Progenitor cell of endocrine pancreas (in vitro differentiated cells): ENCODE measurements around the gene SOS2. TPM values are rescaled to one million over a fixed set of nuclear protein-coding genes. Genes with fewer than 3 reads are reported as not detected.
A peak's percentile ranks its signal among the peaks of the same experiment; 100 is the strongest.

Experiments
- DNase-seq: peaks from one replicate; pipeline ENCODE4 v3.0.0; 2021; ENCODE audit warnings: low spot score; ENCODE audit not compliant: unreplicated experiment
- H3K27ac Mint-ChIP-seq: 2 replicates; pipeline ENCODE4 v1.8.0; 2021; ENCODE audit warnings: mild to moderate bottlenecking, moderate library complexity, mixed read lengths
- H3K27me3 Mint-ChIP-seq: 2 replicates; pipeline ENCODE4 v1.8.0; 2021; ENCODE audit warnings: mixed read lengths
- H3K36me3 Mint-ChIP-seq: 2 replicates; pipeline ENCODE4 v1.8.0; 2022; ENCODE audit warnings: mixed read lengths; ENCODE audit not compliant: insufficient read depth
- H3K4me1 Mint-ChIP-seq: 2 replicates; pipeline ENCODE4 v1.8.0; 2021; ENCODE audit warnings: low read depth, mixed read lengths
- H3K4me3 Mint-ChIP-seq: 2 replicates; pipeline ENCODE4 v1.8.0; 2021; ENCODE audit warnings: low read depth, mild to moderate bottlenecking, moderate library complexity, mixed read lengths
- H3K9me3 Mint-ChIP-seq: 2 replicates; pipeline ENCODE4 v1.8.0; 2021; ENCODE audit warnings: low read depth, mixed read lengths
- total RNA-seq: library from RNA; stranded (reverse); gene quantifications from 2 replicates; pipeline ENCODE4 v1.2.1, GENCODE V29; 2021
- TF ChIP-seq, protein P1 (sequence below): fragments of 200-600 bp; sonication (generic); IDR thresholded peaks from one replicate; pipeline ENCODE4 v1.5.0; 2021; ENCODE audit warnings: antibody characterized with exemption, mild to moderate bottlenecking; ENCODE audit not compliant: unreplicated experiment

SOS2 gene
- total RNA-seq, 1 donor from 2014 or later: 35.7 TPM

GRCh38 chr14:50072395-50072794 is 159.0 kb downstream of the SOS2 start:
- no peak for DNase-seq
- H3K36me3 Mint-ChIP-seq: peaks cover 8% of the 10 kb centered on the region
- peaks cover 3% of the 10 kb centered on the region for H3K4me1 Mint-ChIP-seq
- TF ChIP-seq, protein P1, sequence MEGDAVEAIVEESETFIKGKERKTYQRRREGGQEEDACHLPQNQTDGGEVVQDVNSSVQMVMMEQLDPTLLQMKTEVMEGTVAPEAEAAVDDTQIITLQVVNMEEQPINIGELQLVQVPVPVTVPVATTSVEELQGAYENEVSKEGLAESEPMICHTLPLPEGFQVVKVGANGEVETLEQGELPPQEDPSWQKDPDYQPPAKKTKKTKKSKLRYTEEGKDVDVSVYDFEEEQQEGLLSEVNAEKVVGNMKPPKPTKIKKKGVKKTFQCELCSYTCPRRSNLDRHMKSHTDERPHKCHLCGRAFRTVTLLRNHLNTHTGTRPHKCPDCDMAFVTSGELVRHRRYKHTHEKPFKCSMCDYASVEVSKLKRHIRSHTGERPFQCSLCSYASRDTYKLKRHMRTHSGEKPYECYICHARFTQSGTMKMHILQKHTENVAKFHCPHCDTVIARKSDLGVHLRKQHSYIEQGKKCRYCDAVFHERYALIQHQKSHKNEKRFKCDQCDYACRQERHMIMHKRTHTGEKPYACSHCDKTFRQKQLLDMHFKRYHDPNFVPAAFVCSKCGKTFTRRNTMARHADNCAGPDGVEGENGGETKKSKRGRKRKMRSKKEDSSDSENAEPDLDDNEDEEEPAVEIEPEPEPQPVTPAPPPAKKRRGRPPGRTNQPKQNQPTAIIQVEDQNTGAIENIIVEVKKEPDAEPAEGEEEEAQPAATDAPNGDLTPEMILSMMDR: no peak
- H3K27ac Mint-ChIP-seq: no peak overlapping the region
- H3K4me3 Mint-ChIP-seq: no peak overlapping the region
- peaks cover 11% of the 10 kb centered on the region for H3K9me3 Mint-ChIP-seq
- H3K27me3 Mint-ChIP-seq: no peaks in the 10 kb centered on the region

- H3K36me3 Mint-ChIP-seq: peaks cover 8% of the 10 kb centered on the region
- peaks cover 3% of the 10 kb centered on the region for H3K4me1 Mint-ChIP-seq
- DNase-seq: no peak
- peaks cover 4% of the 10 kb centered on the region for H3K27me3 Mint-ChIP-seq
- H3K9me3 Mint-ChIP-seq: peaks cover 11% of the 10 kb centered on the region
- H3K27ac Mint-ChIP-seq: peak overlapping the region; percentile 53
- TF ChIP-seq, protein P1: no peak
- no peak overlapping the region for H3K4me3 Mint-ChIP-seq
Measured at GRCh38 chr14:50070840-50071548, 160.4 kb downstream of the SOS2 start.

- Mint-ChIP-seq H3K27ac (no peak overlapping the region), H3K27me3 (peaks cover 4% of the 10 kb centered on the region), H3K36me3 (peaks cover 8% of the 10 kb centered on the region), H3K4me1 (peaks cover 3% of the 10 kb centered on the region), H3K9me3 (peaks cover 10% of the 10 kb centered on the region), H3K4me3 (no peak overlapping the region)
- DNase-seq: no peak
- TF ChIP-seq, protein P1: no peak
Measured at GRCh38 chr14:50070230-50070629, 161.1 kb downstream of the SOS2 start.

DNA sequence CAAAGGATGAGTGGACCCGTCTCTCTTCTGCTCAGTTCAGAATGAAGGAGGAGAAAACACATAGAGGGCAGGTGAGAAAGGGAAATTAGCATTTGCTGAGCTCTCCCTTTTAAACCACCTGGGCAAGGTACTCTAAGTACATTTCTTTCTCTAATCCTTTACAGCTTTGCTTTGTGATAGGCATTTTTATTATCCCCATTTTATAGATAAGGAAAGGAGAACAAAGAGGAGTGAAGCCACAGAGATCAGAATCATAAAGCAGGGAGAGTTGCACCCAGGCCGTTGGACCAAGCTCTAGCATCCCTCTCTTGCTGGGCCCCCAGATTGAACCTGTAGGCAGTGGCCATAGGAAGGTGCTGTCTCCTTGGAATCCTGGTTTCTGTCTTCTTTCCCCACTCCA is 162.1 kb downstream of the SOS2 start:
- Mint-ChIP-seq H3K36me3 (peaks cover 4% of the 10 kb centered on the region), H3K4me3 (no peak overlapping the region), H3K27me3 (peaks cover 4% of the 10 kb centered on the region), H3K27ac (no peak overlapping the region), H3K9me3 (peaks cover 6% of the 10 kb centered on the region), H3K4me1 (peaks cover 3% of the 10 kb centered on the region)
- TF ChIP-seq, protein P1: no peak
- DNase-seq: no peak

DNA sequence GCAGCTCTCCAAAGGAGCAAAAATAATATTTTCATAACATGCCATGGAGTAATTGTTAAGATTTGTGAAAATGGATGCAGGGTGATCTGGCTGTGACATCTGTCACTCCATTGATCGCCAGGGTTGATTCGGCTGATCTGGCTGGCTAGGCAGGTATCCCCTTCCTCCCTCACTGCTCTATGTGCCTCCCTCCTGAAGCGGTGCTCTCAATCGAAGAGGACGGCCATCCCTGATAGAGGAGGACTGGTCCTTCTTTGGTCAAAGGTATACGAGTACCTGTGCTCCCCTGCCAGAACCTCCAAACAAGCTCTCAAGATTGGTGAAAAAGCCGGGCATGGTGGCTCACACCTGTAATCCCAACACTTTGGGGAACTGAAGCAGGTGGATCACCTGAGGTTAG is 162.9 kb downstream of the SOS2 start:
- Mint-ChIP-seq H3K27me3 (peaks cover 4% of the 10 kb centered on the region), H3K4me3 (no peak overlapping the region), H3K27ac (no peak overlapping the region), H3K4me1 (peaks cover 3% of the 10 kb centered on the region), H3K36me3 (peaks cover 4% of the 10 kb centered on the region), H3K9me3 (peaks cover 6% of the 10 kb centered on the region)
- no peak for DNase-seq
- TF ChIP-seq, protein P1: no peak
